Breast epithelium (tissue), 4 donors: ENCODE results near the gene MPO. TPM values are rescaled to one million over a fixed set of nuclear protein-coding genes. Genes with fewer than 3 reads are reported as not detected.

Experiments used
- DNase-seq, 2 donors: peaks; one replicate each; pipeline ENCODE4 v3.0.0-alpha.2; 2019; ENCODE audit warnings: low spot score in 2 of 2
- H3K27ac ChIP-seq, 2 donors: fragments of 200-600 bp; sonication (generic) in 1 of 2; one replicate each; pipeline ENCODE4 v1.5.1; 2016 to 2019; ENCODE audit warnings: mild to moderate bottlenecking in 1 of 2
- H3K27me3 ChIP-seq, 2 donors: fragments of 200-600 bp; sonication (generic) in 1 of 2; one replicate each; pipeline versions ENCODE4 v1.5.1 to v1.6.0; 2017 to 2019; ENCODE audit warnings: control low read depth in 1 of 2, mild to moderate bottlenecking in 1 of 2
- H3K36me3 ChIP-seq: fragments of 200-600 bp; one replicate; pipeline ENCODE4 v1.5.1; 2019
- H3K4me1 ChIP-seq, 2 donors: fragments of 200-600 bp; sonication (generic); one replicate each; pipeline ENCODE4 v1.5.1; 2016 to 2019; ENCODE audit warnings: control low read depth in 1 of 2
- H3K4me3 ChIP-seq, 3 donors: fragments of 200-600 bp; sonication (generic); 1 replicate in 2 of 3; 2 replicates in 1 of 3; pipeline ENCODE4 v1.5.1; 2016 to 2019; ENCODE audit warnings: mild to moderate bottlenecking in 3 of 3, moderate library complexity in 2 of 3
- H3K9me3 ChIP-seq, 2 donors: fragments of 200-600 bp; sonication (generic) in 1 of 2; one replicate each; pipeline ENCODE4 v1.5.1; 2016 to 2019; ENCODE audit warnings: control low read depth in 1 of 2
- POLR2A ChIP-seq: fragments of 450-650 bp; IDR thresholded peaks from one replicate; pipeline ENCODE4 v1.6.1; 2016; ENCODE audit warnings: antibody characterized with exemption, mild to moderate bottlenecking, moderate library complexity
- POLR2AphosphoS5 ChIP-seq, 3 donors: sonication (generic); formaldehyde crosslinking; IDR thresholded peaks; one replicate each; pipeline ENCODE4 v1.6.1; 2017; ENCODE audit warnings: antibody characterized with exemption in 3 of 3
- intact Hi-C: fragments of 100-400 bp; cut with DNase I; formaldehyde crosslinking; loops from one replicate; pipeline ENCODE4 v1.15.1; 2023; ENCODE audit warnings: low total_unique reads
- total RNA-seq, 3 donors: library from RNA; depleted of rRNA; stranded (reverse); fragments of >200 nt; gene quantifications; one replicate each; pipeline ENCODE4 v1.1.0, GENCODE V29; 2016
- TF ChIP-seq, protein P1 (sequence below), 3 donors: fragments of 450-650 bp; IDR thresholded peaks; one replicate each; pipeline ENCODE4 v1.5.1; 2016 to 2017; ENCODE audit warnings: antibody characterized with exemption in 3 of 3, mild to moderate bottlenecking in 3 of 3, moderate library complexity in 3 of 3

The MPO gene
- total RNA-seq, 3 donors from 2014 or later, result 0.16 TPM; not detected in 2

DNA sequence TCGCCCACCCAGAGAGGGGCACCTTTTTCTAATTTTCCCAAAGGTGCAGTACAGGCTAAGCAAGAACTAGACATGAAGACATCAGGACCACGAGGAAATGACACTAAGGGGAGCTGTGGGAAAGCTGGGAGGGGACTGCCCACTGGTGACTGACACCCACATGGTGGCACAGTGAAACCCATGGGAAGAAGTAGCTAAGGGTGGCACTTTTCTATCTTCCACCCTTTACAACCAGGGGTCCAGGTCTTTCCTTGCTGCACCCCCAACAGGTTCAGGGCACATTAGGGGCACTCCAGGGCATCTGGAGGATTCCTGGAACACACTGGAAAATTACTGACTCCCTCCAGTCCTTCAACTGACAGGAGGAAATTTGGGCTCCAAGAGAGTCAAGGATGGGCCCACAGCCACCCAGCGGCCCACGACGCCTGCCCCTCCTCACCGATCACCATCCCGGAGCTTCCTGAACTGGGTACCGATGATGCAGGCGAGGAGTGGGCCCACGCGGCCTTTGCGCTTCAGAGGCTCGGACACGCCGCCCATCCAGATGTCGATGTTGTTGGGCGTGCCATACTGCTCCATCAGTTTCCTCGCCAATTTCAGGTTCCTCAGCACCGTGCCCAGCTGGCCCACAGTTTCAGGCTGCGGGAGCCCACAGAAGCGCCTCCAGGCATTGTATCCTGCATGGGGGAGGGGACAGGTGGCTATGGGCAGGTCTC is 9.4 kb downstream of the MPO start:
- Histone ChIP-seq H3K36me3 (no peaks in the 10 kb centered on the region), H3K27ac (no peak overlapping the region), H3K4me1 (no peaks in the 10 kb centered on the region), H3K4me3 (no peak overlapping the region), H3K9me3 (no peaks in the 10 kb centered on the region), H3K27me3 (peaks cover 0 to 10% of the 10 kb centered on the region in 2 donors)
- no peak for DNase-seq
- intact Hi-C loops, result no loop called here
- TF ChIP-seq POLR2A (no peak), POLR2AphosphoS5 (IDR thresholded peaks at IDR 0.05) (no peak)
- TF ChIP-seq, protein P1, sequence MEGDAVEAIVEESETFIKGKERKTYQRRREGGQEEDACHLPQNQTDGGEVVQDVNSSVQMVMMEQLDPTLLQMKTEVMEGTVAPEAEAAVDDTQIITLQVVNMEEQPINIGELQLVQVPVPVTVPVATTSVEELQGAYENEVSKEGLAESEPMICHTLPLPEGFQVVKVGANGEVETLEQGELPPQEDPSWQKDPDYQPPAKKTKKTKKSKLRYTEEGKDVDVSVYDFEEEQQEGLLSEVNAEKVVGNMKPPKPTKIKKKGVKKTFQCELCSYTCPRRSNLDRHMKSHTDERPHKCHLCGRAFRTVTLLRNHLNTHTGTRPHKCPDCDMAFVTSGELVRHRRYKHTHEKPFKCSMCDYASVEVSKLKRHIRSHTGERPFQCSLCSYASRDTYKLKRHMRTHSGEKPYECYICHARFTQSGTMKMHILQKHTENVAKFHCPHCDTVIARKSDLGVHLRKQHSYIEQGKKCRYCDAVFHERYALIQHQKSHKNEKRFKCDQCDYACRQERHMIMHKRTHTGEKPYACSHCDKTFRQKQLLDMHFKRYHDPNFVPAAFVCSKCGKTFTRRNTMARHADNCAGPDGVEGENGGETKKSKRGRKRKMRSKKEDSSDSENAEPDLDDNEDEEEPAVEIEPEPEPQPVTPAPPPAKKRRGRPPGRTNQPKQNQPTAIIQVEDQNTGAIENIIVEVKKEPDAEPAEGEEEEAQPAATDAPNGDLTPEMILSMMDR (IDR thresholded peaks at IDR 0.05), result no peak

DNA sequence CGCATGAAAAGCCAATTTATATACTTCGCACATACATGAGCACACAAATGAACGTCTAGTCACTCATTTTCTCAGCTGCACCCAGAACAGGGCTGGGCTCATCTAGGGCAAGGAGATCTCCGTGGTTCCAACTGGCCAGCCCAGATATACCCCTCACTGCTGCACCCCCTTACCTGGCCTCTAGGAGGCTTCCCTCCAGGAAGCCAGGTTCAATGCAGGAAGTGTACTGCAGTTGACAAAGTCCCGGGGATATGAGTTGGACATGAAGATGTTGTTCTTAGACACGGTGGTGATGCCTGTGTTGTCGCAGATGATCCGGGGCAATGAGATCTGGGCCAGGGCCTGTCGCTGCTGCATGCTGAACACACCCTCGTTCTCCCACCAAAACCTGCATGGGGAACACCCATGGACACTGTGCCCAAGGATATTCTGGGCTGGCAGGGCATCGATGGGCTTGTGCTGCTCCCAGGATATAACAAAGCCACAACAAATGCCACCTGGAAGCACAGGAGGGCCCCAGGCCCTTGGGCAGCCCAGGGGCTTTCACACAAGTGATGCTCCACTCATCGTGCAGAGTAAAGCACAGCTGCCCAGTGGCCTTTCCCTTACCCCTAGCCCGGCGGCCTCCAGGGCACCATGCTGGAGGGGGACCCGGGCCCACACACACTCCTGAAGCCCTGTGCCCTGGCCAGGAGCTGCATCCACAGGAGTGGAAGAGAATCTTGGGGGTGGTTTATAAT is 10.1 kb downstream of the MPO start:
- Histone ChIP-seq H3K36me3 (no peaks in the 10 kb centered on the region), H3K4me1 (no peaks in the 10 kb centered on the region), H3K27ac (no peak overlapping the region), H3K9me3 (no peaks in the 10 kb centered on the region), H3K4me3 (no peak overlapping the region), H3K27me3 (peaks cover 0 to 10% of the 10 kb centered on the region in 2 donors)
- intact Hi-C loops, result no loop called here
- no peak for TF ChIP-seq POLR2A
- TF ChIP-seq, protein P1 (IDR thresholded peaks at IDR 0.05), result no peak
- TF ChIP-seq POLR2AphosphoS5 (IDR thresholded peaks at IDR 0.05), result no peak
- DNase-seq, result no peak

DNA sequence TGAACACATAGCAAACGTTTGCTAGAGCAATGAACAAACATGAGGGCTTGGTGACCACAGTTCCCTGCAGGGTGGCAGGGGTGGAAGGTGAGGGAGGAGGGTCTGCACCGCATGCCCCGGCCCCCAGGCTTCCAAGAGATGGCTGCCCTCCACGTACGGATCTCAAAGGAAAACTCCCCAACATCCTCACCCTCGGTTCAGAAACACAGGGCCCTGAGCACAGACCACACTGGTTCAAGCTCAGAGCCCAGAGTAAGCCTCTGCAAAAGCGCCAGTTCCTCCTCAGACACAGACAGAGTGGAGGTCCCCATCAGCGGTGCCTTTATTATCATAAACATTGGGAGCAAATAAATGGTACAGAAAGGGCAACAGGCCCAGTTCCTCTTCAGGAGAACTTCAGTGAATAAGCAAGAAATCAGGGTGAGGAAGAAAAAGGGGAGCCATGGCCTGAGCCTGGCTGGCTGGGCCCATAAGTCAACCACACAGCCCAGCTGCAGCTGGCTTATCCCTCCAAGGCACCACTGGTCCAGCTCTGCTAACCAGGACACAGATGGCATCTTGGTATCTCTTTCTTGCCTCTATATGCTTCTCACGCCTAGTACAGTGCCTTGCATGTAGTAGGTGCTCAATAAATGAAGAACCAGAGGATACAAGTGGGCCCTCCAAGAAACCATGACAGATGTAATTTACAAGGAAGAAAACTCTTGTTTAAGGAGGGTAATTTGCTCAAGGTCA is 11.0 kb downstream of the MPO start:
- no peak for TF ChIP-seq POLR2AphosphoS5 (IDR thresholded peaks at IDR 0.05)
- TF ChIP-seq, protein P1 (IDR thresholded peaks at IDR 0.05), result no peak
- no peak for TF ChIP-seq POLR2A
- Histone ChIP-seq H3K27ac (no peak overlapping the region), H3K27me3 (peaks cover 0 to 14% of the 10 kb centered on the region in 2 donors), H3K9me3 (no peaks in the 10 kb centered on the region), H3K36me3 (no peaks in the 10 kb centered on the region), H3K4me3 (no peak overlapping the region), H3K4me1 (no peaks in the 10 kb centered on the region)
- intact Hi-C loops, result no loop called here
- DNase-seq, result no peak

DNA sequence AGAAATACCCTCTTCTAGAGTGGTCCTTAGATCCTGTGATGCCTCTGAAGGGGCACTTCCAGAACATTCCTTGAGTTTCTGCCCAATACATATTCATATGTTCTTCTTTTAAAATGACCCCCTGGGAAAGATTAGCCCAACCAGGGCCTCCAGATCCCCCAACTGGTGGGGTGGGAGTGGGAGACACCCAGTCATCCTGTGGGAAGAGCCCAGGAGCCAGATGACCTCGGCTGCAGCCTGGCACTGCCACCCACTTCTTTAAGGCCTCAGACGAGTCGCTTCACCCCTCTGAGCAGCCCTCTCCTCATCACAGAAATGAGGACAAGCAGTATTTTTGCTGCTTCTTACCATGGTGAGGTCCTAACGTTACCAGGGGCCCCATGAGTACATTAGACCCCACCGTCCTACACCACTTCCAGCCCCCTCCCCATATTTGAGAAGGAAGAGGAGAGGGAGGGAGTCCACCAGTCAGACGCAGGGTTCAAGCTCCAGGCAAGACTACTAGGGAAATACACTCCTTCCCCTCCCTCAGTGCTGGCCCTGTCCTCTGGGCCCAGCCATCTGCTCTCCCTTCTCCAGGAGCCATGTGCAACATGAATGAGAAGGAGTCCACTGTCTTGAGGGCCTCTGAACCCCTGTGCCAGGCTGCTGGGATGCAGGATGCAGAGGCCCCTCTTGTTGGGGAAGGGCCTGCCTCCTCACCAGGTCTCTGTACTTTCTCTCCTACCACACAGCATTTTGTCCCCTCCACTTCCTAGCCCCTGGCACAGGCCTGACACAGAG is 11.8 kb downstream of the MPO start:
- intact Hi-C loops, result no loop called here
- H3K9me3 ChIP-seq, result no peaks in the 10 kb centered on the region
- H3K27ac ChIP-seq, result no peak overlapping the region
- DNase-seq, result no peak
- H3K27me3 ChIP-seq, result peaks cover 0 to 17% of the 10 kb centered on the region in 2 donors
- no peaks in the 10 kb centered on the region for H3K36me3 ChIP-seq
- no peaks in the 10 kb centered on the region for H3K4me1 ChIP-seq
- TF ChIP-seq POLR2A (no peak), POLR2AphosphoS5 (IDR thresholded peaks at IDR 0.05) (no peak)
- TF ChIP-seq, protein P1 (IDR thresholded peaks at IDR 0.05), result no peak
- H3K4me3 ChIP-seq, result no peak overlapping the region
